Measurements from ENCODE around the gene PIK3AP1.

Gene PIK3AP1

DNA sequence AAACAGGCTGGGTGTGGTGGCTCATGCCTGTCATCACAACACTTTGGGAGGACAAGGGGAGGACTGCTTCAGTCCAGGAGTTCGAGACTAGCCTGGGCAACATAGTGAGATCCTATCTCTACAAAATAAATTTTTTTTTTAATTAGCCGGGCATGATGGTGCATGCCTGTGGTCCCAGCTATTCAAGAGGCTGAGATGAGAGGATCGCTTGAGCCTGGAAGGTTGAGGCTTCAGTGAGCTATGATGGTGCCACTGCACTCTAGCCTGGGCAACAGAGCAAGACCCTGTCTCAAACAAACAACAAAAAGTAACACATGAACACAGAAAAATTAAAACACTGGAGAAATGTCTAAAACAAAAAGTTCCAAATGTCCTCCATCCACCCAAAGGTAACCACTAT, 22.9 kb downstream of the PIK3AP1 start:
- no peak overlapping the region for H3K4me3 ChIP-seq (ENCODE audit: severe bottlenecking)
- no peaks in the 10 kb centered on the region for H3K27me3 ChIP-seq (ENCODE audit: insufficient read depth, poor library complexity, severe bottlenecking)
- H3K36me3 ChIP-seq (ENCODE audit: low read depth), result no peaks in the 10 kb centered on the region
- no peaks in the 10 kb centered on the region for H3K4me1 ChIP-seq (ENCODE audit: insufficient read depth, poor library complexity, severe bottlenecking)
- no peaks in the 10 kb centered on the region for H3K9me3 ChIP-seq (ENCODE audit: severe bottlenecking)
- no peak overlapping the region for H3K27ac ChIP-seq (ENCODE audit: poor library complexity, severe bottlenecking)
- TF ChIP-seq, protein P1, sequence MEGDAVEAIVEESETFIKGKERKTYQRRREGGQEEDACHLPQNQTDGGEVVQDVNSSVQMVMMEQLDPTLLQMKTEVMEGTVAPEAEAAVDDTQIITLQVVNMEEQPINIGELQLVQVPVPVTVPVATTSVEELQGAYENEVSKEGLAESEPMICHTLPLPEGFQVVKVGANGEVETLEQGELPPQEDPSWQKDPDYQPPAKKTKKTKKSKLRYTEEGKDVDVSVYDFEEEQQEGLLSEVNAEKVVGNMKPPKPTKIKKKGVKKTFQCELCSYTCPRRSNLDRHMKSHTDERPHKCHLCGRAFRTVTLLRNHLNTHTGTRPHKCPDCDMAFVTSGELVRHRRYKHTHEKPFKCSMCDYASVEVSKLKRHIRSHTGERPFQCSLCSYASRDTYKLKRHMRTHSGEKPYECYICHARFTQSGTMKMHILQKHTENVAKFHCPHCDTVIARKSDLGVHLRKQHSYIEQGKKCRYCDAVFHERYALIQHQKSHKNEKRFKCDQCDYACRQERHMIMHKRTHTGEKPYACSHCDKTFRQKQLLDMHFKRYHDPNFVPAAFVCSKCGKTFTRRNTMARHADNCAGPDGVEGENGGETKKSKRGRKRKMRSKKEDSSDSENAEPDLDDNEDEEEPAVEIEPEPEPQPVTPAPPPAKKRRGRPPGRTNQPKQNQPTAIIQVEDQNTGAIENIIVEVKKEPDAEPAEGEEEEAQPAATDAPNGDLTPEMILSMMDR (IDR thresholded peaks at IDR 0.05; ENCODE audit: poor library complexity, severe bottlenecking), result no peak
- ATAC-seq (ENCODE audit: low read depth) (no peak), DNase-seq (ENCODE audit: low spot score) (no peak)

DNA sequence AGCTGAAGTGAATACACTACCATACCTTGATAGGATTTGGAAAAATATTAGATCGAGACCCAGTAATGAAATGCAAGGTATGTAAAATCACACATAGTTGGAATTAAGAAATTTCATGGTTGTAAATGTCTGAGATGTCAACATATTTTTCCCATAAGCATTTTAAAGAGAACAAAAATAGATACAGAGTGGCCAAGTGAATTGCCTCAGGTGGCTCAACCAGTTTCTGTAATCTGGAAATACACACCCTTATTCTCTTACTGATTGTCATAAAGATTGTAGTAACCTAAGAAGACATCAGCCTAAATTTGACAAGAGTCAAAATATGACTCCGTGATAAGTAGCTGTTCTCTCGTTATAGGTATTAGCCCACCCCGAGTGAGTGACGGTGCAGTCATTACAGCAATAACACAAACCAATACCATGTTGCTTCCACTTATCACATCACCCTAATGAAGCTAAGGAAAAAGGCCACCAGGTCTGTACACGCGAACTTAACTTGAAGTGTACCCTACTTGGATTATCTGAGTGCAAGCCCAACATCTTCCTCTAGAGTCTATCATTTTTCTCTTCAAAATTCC, 23.4 kb downstream of the PIK3AP1 start:
- TF ChIP-seq, protein P1 (IDR thresholded peaks at IDR 0.05; ENCODE audit: poor library complexity, severe bottlenecking), result no peak
- Histone ChIP-seq H3K9me3 (ENCODE audit: severe bottlenecking) (no peaks in the 10 kb centered on the region), H3K4me1 (ENCODE audit: insufficient read depth, poor library complexity, severe bottlenecking) (no peaks in the 10 kb centered on the region), H3K36me3 (ENCODE audit: low read depth) (no peaks in the 10 kb centered on the region), H3K27me3 (ENCODE audit: insufficient read depth, poor library complexity, severe bottlenecking) (no peaks in the 10 kb centered on the region), H3K27ac (ENCODE audit: poor library complexity, severe bottlenecking) (no peak overlapping the region), H3K4me3 (ENCODE audit: severe bottlenecking) (no peak overlapping the region)
- ATAC-seq (ENCODE audit: low read depth) (no peak), DNase-seq (ENCODE audit: low spot score) (no peak)

DNA sequence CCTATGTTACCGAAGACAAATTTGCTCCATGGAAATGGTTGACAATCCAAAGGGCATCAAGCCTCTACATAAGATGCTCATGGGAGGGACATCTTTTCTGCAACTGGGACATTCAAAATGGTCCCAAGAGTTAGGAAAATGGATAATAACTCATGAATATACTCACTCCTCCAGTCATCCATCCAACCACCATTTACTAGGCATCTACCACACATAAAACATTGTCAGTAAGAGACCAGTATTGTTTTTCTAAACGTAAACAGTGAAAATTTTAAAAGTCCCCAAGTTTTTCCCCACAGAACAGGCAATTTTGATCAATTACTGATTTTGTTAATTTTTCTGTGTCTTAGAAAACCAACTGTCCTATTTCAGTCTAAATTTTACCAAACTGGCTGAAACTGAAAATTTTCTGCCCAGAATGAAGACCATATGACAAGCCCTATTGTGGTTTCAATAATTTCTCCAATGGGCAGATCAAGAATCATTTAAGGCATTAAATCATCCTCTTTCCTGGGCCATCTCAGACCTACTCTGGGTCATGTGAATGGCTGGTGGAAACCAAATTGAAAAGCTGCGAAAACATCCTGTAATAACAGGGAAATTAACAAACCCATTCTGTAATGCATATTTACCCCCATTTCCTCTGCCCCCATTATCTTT, 24.2 kb downstream of the PIK3AP1 start:
- Histone ChIP-seq H3K36me3 (ENCODE audit: low read depth) (no peaks in the 10 kb centered on the region), H3K27me3 (ENCODE audit: insufficient read depth, poor library complexity, severe bottlenecking) (no peaks in the 10 kb centered on the region), H3K9me3 (ENCODE audit: severe bottlenecking) (no peaks in the 10 kb centered on the region), H3K4me1 (ENCODE audit: insufficient read depth, poor library complexity, severe bottlenecking) (no peaks in the 10 kb centered on the region), H3K27ac (ENCODE audit: poor library complexity, severe bottlenecking) (no peak overlapping the region), H3K4me3 (ENCODE audit: severe bottlenecking) (no peak overlapping the region)
- DNase-seq (ENCODE audit: low spot score) (no peak), ATAC-seq (ENCODE audit: low read depth) (no peak)
- TF ChIP-seq, protein P1 (IDR thresholded peaks at IDR 0.05; ENCODE audit: poor library complexity, severe bottlenecking), result no peak

- DNase-seq (ENCODE audit: low spot score), result no peak
- Histone ChIP-seq H3K4me1 (ENCODE audit: insufficient read depth, poor library complexity, severe bottlenecking) (no peaks in the 10 kb centered on the region), H3K36me3 (ENCODE audit: low read depth) (no peaks in the 10 kb centered on the region)
These were observed 24.9 kb downstream of the PIK3AP1 start for GRCh38 chr10:96695366-96695765.

More at GRCh38 chr10:96695366-96695765, 24.9 kb downstream of the PIK3AP1 start:
- H3K4me3 ChIP-seq (ENCODE audit: severe bottlenecking), result no peak overlapping the region
- ATAC-seq (ENCODE audit: low read depth), result no peak
- TF ChIP-seq, protein P1 (IDR thresholded peaks at IDR 0.05; ENCODE audit: poor library complexity, severe bottlenecking), result no peak
- no peaks in the 10 kb centered on the region for H3K9me3 ChIP-seq (ENCODE audit: severe bottlenecking)
- no peak overlapping the region for H3K27ac ChIP-seq (ENCODE audit: poor library complexity, severe bottlenecking)
- H3K27me3 ChIP-seq (ENCODE audit: insufficient read depth, poor library complexity, severe bottlenecking), result no peaks in the 10 kb centered on the region
